Stimulated activated CD4-positive, alpha-beta T cell treated with anti-CD3 and anti-CD28 coated beads, TNF-alpha, amount 100 ng/mL, for 1 hour (primary cell): ENCODE data around the gene SRRM3.
"Not testable (repeated sequence)": the region's sequence is repeated elsewhere in the genome, so short reads cannot be mapped to it uniquely, and the experiment has no call there.

ENCODE experiments used
- DNase-seq, 3 donors: peaks; one replicate each; pipeline ENCODE4 v3.0.0-alpha.2; 2020; ENCODE audit warnings: low read depth in 3 of 3, low spot score in 1 of 3

The SRRM3 gene

GRCh38 chr7:76189276-76189675 lies 12.4 kb upstream of the SRRM3 start:
- no peak for DNase-seq

DNA sequence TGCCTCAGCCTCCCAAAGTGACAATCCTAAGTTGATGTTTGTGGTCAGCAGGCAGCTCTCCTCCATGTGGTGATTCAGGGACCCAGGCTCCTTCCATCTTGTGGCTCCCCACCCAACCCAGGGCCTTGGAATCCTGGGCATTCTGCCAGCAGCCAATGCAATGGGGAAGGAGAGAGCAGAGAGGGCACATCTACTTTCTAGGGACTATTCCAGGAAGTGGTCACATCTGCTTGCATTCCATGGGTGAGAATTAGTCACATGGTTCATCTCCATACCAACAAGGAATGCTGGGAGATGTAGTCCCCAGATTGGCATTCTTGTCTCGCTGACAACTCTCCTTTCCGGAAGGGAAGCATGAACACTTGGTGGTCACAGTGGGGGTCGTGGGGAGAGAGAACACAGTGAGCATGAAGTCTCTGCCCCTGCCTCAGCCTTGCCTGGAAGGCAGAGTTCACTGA lies 9.9 kb upstream of the SRRM3 start:
- no peak for DNase-seq

- no peak for DNase-seq
Measured at GRCh38 chr7:76193466-76193865, 8.2 kb upstream of the SRRM3 start.

DNA sequence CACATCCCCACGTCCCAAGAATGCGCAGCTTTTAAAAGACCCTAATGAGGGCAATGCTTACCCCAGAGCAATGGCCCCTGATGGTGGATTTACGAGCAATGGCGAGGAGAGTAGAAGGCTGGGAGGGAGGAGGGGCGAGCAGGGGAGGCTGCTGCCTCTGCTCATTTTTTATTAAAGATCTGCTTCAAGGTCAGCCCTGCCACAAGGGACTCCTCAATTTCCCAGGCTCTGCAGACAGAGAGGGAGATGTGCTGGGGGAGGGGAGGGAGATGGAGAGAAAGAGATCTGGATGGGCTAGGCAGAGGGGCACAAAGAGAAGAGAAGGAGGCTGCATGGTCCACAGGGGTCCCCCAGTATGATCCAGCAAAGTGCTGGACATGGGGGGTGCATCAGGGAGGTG lies 7.8 kb upstream of the SRRM3 start:
- no peak for DNase-seq

DNA sequence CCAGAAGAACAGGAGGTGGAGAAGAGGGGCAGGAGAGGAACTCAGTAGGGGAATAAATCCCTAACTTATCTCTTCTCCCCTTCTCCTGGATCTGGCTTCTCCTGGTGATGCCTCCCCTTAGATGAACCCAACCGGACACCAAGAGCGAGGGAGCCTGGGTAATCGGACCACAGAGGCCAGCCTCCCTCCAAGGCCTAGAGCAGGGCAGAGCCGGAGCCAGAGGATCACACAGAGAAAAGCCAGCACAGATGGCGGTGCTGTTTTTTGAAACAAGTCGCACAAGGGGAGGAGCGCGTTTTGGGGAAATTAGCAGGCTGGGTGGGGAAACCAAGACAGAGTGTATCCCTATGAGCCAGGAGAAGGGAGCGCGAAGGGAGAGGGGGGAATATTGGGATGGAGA lies 4.9 kb upstream of the SRRM3 start:
- DNase-seq = no peak

- no peak for DNase-seq
Measured at GRCh38 chr7:76198202-76198601, 3.5 kb upstream of the SRRM3 start.

- no peak for DNase-seq
Measured at GRCh38 chr7:76202666-76203030, 952 bp downstream of the SRRM3 start.

GRCh38 chr7:76204147-76204546 lies 2.5 kb downstream of the SRRM3 start:
- DNase-seq = no peak

- no peak for DNase-seq
Measured at GRCh38 chr7:76206633-76207032, 4.9 kb downstream of the SRRM3 start.

- DNase-seq = no peak
Measured at GRCh38 chr7:76209310-76209709, 7.6 kb downstream of the SRRM3 start.

GRCh38 chr7:76211216-76211615 lies 9.5 kb downstream of the SRRM3 start:
- no peak for DNase-seq

DNA sequence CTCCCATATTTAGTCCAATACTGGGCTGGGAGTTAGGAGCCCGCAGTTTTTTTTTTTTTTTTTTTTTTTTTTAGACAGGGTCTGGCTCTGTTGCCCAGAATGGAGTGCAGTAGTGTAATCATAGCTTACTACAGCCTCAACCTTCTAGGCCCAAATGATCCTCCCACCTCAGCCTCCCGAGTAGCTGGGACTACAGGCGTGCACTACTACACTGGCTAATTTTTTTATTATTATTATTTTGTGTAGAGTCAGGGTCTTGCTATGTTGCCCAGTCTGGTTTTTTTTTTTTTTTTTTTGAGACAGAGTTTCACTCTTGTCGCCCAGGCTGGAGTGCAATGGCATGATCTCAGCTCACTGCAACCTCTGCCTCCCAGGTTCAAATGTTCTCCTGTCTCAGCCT lies 13.7 kb downstream of the SRRM3 start:
- not testable (repeated sequence) for DNase-seq

DNA sequence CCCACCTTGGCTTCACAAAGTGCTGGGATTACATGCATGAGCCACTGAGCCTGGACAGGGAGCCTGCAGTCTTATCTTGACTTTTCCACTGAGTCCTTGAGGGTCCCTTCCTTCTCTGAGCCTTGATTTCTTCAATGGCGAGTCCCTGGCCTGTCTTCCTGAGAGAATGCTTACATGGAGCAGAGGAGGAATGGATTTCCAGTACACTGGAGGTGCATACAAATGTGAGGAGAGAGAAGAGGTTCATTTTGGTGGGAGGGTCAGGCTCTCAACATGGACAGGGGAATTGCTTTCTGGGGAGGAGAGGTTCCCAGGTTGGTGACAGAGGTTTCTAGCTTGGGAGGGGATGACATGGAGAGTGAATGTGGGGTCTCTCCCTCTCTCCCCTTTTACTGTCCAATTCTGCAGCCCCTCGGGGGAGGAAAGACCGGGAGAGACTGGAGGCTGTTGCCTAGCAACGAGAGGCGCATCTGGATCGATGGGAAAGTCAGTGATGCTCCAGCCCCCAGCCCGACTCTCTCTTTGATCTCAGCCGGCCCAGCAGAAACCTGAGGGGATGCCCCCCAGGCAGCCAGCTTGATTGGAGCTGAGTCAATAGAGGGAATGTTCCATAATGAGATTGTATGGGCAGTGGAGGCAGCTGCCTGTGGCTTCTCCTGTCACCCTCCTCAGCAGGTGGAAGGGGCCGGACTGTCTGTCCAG lies 14.8 kb downstream of the SRRM3 start:
- no peak for DNase-seq

DNA sequence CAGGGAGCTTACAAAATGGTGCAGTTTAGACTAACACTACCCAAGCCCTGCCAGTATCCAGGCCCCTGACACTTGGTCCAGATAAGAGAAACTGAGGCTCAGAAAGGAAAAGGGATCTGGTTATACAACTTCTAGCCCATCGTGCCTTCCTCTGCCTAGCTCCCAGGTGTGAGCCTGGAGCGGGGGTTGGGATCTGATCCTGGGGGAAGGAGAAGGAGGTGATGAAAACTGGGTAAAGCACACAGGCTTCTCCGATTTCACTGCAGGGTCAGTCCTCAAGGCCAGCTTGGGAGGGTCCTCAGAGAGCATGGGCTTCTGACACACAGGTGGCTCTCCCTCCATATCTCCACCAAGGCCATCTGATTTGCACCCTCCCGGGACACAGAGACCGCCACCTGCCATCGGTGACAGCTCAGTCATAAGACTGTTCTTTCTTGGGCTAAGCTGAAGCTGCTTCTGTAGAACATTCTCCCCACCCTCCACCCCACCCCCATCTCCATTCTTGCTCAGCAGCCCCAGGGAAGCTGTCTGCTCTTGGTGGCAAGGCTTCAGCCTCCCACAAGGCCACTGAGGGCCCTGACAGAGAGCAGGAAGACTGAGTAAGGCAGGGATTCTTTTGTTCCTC lies 16.4 kb downstream of the SRRM3 start:
- DNase-seq = no peak

GRCh38 chr7:76220185-76221057 lies 18.7 kb downstream of the SRRM3 start:
- DNase-seq = no peak

DNA sequence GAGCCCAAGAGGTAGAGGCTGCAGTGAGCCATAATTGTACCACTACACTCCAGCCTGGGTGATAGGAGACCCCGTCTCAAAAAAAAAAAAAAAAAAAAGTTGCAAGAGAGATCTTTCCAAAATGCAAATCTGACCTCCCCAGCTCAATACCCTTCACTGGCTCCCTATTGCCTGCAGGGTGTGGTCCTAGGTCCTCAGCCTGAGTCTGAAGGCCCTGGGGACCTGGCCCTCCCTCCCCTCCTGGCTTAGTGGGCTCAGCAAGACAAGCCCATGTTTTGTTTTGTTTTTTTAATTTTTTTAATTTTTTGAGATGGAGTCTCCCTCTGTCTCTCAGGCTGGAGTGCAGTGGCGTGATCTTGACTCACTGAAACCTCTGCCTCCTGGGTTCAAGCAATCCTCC lies 20.6 kb downstream of the SRRM3 start:
- no peak for DNase-seq

DNA sequence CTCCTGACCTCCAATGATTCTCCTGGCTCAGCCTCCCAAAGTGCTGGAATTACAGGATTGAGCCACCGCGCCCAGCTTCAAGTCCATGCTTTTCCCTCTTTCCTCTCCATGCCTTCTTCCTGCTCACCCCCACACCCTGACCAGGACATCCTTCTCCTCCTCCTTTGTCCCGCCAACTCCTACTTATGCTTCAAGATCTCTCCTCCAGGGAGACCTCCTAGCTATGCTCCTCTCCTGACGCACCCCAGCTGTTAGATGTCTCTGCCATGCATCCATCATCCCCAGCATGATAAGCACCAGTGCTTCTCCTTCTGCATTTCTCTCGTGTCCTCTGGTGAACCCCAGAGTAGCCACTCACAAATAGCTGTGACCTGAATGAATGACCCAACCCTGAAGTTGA lies 21.1 kb downstream of the SRRM3 start:
- no peak for DNase-seq

DNA sequence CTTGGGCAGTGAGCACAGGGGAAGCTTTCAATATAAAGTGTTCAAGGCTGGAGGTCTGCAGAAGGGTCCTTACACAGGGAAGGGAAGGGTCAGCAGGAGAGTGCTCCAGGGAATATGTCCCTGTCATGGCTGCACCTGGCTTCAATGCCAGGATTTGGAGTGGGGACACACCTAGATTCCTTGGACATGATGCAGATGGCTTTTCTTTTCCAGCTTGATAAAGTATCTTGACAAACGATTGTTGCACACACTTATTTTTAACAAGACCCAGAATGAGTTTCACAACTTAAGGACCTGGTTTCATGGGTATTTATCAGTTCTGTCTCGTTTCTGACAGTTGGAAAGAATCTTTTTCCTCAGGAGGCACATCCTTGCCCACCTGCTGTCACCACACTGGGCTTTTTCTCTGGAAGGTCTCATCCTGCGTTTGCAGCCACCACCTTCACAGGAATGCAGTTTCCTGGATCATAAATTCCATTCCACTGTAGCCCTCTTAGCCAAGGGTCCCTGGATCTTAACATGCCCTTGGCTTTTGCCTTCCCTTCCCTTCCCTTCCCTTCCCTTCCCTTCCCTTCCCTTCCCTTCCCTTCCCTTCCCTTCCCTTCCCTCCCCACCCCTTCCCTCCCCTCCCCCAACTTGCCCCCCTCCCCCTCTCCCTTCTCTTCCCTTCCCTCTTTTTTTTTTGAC lies 21.7 kb downstream of the SRRM3 start:
- DNase-seq = no peak

- no peak for DNase-seq
Measured at GRCh38 chr7:76224695-76225094, 23.0 kb downstream of the SRRM3 start.

GRCh38 chr7:76225379-76225778 lies 23.7 kb downstream of the SRRM3 start:
- peak in 1 of 3 donors; percentile 6 for DNase-seq

GRCh38 chr7:76225951-76226350 lies 24.3 kb downstream of the SRRM3 start:
- DNase-seq = no peak
